ENCODE results near the gene HIGD1A. TPM values are rescaled to one million over a fixed set of nuclear protein-coding genes. Genes with fewer than 3 reads are reported as not detected.

The HIGD1A gene
- 16.7 TPM for total RNA-seq

DNA sequence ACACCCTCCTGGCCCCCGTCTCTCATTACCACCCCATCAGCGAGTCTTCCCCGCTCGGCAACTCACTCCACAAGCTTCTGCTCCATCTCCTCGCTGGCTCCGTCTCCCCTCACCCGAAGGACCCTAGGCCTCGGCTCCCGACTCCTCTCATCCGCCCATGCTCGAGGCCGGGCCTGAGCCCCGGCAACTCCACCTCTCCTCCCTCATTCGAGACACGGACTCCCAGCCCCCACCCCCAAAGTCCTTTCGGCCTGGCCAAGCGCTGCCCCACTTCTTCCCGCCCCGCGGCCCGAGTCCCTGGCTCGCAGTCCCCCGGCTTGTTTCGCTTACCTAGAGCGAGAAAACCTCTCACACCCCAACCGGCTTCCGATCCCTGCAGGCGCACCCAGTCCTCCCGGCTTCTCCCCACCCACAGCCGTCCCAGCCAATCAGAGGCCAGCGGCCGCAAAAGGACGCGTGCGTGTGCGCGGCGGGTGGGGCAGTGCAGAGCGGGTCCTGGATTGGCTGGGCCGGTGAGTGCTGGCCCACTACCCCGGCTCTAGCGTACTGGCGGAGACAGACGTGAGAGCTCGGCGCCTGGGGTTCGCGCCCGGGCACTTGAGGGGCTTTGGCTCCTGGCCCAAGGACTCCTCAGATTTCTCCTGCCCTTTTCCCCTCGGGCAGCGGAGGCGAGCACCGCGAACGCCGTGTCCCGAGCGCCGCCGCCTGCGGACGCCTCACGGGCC is at the start of gene HIGD1A:
TSS of gene HIGD1A (minus strand) at position 385 of the 725 bp plus-strand sequence. CDS start 10,237 bp downstream, outside the sequence.
- DNase-seq (ENCODE audit: low read depth in 2 of 3, low spot score in 2 of 3): peak; percentile 75 to 95 (median 93)

DNA sequence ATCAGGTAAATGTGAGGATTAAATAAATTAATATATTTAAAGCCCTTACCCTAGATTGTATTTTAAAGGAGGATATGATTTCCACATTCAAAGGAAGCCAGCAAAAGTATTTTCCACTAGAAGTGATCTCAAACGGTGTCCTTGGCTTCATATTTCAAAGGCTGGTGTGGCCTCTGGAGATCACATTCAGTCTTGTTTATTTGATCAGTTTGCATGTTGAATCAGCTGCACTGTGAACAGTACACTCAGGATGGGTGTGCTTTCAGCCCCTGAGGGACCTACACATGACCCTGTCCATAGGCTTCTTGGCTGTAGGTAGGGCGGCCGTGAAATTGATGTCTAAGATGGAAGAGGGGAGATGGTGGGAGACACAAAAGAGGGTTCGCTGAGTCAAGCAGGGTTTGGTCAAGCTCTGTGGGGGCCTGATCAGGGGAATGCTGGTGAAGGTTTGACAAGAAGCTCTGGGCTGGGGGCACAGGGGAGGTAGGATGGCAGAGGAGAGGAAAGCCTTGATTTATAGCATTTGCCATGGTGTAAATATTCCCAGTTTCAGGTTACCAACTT is 49.5 kb upstream of the HIGD1A start:
- no peak for DNase-seq (ENCODE audit: low read depth in 2 of 3, low spot score in 2 of 3)

DNA sequence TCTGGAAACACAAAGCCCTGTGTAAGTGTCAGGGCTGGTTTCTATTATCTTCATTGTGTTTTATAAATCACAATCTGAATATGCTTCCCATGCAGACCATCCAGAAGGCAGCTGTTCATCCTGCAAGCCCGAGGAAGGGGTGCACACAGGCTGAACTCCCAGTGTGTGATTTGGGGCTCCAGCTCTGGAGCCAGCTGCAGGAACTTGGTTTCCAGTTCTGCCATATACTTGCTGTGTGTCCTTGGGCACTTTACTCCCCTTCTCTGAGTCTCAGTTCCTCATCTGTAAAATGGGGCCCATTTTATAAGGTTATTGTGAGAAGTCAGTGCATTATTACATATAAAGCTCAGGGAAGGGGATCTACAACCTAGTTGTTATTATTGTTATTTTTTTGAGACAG is 48.8 kb upstream of the HIGD1A start:
- DNase-seq (ENCODE audit: low read depth in 2 of 3, low spot score in 2 of 3): no peak

DNA sequence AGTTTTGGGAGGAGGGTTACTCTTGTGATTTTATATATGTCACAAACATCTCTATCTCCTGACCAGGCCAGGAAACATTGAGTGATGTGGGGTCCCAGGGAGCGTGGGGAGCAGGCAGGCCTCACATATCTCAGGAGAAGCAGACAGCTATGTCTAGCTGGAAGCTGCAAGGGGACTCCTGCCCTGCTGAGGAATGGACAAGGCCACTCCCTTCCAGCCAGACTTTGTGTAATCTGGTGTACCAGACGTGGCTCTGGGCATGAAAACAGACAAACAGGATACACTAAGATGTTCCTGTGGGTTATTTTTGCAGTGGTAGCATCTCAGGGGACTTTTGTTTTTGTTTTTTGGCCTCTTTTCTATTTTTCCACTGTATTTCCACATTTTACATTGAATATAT is 48.2 kb upstream of the HIGD1A start:
- peak in 2 of 3 donors; percentile 15 to 38 for DNase-seq (ENCODE audit: low read depth in 2 of 3, low spot score in 2 of 3)

DNA sequence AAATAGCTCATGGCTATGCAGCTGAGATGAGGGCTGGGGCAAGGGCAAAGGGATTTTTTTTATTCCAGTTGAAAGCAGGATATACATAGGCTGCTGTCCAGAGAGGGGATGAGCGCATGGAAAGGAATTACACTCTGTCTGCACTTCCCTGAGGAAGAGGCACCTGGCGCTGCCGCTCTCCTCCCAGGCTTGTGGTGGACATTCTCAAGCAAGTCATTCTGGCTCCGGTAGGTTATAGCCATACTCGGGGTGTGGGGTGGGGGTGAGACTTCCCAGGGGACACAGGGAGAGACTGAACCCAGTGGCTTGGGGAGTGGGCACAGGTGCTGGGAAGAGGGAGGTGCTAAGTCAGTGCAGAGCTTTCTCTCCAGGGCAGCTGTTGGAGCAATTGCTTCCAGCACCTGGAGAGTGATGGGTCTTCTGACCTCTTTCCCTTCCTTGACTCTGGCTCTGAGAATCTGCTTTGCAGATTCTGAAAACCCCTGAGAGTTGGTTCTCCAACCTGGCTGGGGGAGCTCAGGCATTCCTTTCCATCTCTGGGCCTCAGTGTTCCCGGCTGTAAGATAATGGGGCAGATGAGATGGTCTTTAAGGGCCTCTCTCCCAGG is 47.0 kb upstream of the HIGD1A start:
- no peak for DNase-seq (ENCODE audit: low read depth in 2 of 3, low spot score in 2 of 3)

DNA sequence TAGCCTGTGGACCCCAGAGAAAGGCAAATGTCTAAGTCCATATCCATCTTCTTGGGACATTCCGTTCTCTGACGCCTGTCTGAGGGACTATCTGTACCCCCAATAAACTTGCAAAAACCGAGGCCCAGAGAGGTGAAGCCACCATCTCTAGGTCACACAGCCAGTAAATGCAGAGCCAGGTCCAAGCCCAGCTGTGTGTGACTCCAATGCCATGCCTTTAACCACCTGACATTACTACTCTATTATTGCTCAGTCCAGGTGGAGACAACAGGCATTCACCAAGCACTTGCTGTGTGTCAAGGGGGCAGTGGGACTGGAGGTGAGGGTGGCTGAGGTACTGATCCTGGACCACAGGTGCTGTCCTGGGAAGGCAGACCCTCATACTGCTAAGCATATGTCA is 46.0 kb upstream of the HIGD1A start:
- DNase-seq (ENCODE audit: low read depth in 2 of 3, low spot score in 2 of 3): no peak

DNA sequence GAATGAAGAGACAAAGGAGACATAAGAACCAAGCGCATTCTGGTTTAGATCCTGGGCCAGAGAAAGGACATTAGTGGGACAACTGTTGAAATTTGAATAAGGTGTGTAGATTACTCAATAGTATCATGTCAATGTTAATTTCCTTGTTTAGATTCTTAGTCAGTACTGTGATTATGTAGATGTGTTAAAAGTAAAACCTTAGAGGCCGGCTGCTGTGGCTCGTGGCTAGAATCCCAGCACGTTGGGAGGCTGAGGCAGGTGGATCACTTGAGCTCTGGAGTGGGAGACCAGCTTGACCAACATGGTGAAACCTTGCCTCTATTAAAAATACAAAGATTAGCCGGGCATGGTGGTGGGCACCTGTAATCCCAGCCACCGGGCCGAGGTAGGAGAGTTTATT is 44.7 kb upstream of the HIGD1A start:
- no peak for DNase-seq (ENCODE audit: low read depth in 2 of 3, low spot score in 2 of 3)

DNA sequence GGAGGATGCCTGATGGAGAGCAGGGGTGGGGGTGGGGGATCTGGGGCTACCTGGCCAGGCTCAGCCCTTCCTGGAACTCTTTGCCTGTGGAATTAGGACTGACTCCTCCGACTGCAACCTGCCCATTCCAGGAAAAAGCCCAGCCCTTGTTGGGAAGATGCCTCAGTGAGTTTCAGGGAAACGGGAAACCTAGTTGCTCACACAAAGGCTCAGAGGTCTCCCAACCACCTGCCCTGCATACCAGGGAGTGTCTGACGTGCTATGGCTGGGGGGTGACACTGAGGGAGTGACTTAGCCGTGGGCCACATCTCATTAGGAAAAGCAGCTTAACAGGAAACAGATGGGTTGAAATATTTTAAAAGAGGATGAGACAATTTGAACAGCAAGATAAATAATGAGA is 43.4 kb upstream of the HIGD1A start:
- peak in 2 of 3 donors; percentile 13 to 67 for DNase-seq (ENCODE audit: low read depth in 2 of 3, low spot score in 2 of 3)

DNA sequence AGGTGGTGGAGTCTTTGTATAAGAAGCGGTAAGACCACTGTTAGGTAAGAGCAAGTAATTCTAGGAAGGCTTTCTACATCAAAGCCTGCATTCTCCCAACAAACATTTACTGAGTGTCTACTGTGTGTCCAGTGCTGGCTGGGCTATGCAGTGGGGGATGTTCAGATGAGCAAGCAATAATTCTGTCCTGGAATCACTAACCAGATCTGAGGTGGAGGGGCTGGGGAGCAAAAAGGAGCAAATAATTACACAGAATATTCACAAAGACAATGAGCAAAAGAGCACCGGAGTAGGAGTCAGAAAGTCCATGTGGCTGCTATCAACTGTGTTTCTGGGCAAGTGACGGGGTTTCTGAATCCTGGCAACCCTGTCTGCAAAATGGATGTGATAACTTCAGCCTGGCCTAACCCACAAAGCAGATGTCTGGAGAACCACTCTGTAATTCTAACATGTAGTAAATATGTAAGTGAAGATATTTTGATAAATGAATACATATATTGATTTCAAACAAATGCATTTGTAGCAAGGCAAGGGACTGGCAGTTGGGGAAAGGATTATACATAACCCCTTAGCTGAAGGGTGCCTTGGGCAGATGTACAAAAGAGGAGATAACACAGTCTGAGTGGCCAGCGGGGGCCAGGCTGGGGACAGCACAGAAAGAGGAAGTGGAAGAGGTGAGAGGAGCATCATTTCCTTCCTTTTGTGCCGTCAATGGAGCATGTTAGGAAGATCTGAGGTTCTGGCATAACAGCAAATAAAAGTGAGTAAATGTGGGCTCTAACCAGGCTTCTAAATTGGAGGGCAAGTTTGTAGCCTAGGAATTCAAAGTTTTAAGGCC is 42.6 kb upstream of the HIGD1A start:
- peak in 2 of 3 donors; percentile 23 to 63 for DNase-seq (ENCODE audit: low read depth in 2 of 3, low spot score in 2 of 3)

DNA sequence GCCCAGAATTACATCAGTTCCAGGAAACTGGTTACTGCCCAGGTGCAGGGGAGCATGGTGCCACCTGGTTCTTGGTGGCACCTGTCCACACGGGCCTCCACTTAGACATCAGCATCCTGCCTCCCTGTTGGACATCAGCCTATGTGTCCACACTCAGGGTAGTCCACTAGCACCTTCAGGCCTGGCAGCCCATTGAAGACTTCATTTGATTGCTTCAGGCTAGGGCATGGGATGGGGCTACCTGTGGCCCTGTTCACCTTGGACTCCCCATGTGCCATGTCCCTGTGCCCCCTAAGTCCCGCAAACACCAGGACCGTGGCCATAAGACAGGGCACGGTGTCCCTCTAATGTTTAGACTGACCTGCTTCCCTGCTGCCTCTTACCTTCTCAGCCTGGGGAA is 40.5 kb upstream of the HIGD1A start:
- DNase-seq (ENCODE audit: low read depth in 2 of 3, low spot score in 2 of 3): no peak

DNA sequence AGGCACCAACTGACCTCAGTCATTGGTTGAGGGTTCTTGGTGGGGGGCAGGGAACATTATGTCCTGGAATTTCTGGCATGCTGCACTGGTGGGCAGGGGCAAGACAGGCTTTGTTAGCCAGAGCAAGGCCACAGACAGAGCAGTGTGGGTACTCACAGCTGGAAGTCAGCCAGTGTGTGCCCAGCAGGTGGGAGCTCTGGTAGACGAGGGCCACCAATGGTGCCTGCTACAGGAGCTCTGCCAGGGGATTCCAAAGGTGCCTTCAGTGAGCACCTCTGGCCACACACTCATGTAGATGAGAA is 40.1 kb upstream of the HIGD1A start:
- DNase-seq (ENCODE audit: low read depth in 2 of 3, low spot score in 2 of 3): no peak

DNA sequence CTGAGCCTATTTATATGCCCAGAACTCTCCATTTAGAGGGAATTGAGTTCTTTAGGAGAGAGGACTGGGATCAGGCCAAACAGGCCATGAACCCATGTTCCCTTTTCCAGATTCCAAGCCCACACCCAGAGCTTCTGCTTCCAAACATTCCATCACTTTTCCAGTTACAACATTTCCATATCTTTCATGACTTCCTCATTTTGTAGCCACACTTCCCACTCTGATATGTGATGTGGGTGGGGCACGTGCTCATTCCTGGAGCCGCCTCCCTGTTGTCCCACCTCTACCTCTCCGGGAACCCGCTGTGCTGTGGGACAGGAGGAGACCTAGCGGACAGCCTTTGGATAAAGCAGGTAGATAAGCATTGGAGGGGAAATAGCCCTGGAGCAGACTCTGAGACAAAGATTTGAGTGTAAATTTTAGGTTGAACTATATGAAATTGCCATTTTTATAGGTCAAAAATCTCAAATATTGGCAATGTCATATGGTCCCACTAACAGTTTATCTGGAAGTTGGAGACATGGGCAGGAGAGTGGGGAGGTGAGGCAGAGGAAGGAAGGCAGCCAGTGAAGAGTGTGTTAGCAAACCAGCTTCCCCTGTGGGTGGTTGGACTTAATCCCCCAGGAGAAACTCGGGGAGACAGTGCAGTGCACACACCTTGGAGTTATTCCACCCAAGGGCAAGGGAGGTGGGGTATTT is 39.6 kb upstream of the HIGD1A start:
- no peak for DNase-seq (ENCODE audit: low read depth in 2 of 3, low spot score in 2 of 3)

DNA sequence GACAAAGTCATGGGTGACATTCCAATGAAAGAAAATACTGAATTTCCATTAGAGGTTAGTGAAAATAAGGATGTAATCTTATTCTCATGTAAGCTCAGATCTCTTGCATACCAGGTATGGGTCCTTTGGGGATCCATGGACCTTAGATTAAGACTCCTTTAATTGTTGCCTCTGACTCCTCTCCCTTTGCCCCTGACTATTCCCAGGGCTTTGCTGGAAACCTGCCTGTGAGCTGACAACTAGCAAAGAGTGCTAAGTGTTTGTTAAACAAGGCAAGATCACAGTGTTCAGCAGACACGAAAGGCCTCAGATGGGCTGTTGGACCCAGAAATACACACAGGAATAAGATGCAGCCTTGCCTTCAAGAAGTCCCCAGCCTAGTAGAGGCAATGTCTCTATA is 37.0 kb upstream of the HIGD1A start:
- DNase-seq (ENCODE audit: low read depth in 2 of 3, low spot score in 2 of 3): no peak

DNA sequence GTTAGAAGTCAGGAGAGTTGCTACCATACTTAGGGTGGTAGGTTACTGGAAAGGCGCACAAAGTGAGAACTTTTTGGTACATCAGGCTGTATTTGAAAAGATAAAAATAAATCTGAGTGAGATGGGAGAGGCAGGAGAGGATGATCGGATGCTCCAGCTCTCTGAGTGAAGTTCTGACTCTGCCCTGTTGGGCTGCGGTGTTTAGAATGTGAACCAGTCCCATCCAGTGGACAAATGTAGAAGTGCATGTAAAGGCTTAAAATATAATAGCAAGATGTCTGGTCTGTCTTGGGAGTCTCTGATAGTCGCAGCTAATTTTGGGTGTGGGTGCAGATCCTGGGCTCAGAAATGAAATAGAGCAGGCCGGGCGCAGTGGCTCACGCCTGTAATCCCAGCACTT is 35.3 kb upstream of the HIGD1A start:
- DNase-seq (ENCODE audit: low read depth in 2 of 3, low spot score in 2 of 3): peak; percentile 11 to 75 (median 56)

DNA sequence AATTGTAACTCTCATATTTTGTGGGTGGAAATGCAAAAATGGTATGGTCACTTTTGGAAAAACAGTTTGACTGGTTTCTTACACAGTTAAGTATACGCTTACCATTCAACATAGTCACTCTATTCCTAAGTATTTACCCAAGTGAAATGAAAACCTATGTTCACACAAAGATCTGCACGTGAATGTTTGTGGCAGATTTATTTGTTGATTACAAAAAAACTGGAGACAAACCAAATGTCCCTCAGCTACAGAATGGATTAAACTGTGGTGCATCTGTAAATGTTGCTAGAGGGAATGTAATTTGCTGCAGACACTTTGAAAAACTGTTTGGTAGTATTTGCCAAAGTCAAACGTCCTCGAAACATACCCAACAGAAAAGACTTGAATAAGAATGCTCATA is 34.3 kb upstream of the HIGD1A start:
- DNase-seq (ENCODE audit: low read depth in 2 of 3, low spot score in 2 of 3): no peak

DNA sequence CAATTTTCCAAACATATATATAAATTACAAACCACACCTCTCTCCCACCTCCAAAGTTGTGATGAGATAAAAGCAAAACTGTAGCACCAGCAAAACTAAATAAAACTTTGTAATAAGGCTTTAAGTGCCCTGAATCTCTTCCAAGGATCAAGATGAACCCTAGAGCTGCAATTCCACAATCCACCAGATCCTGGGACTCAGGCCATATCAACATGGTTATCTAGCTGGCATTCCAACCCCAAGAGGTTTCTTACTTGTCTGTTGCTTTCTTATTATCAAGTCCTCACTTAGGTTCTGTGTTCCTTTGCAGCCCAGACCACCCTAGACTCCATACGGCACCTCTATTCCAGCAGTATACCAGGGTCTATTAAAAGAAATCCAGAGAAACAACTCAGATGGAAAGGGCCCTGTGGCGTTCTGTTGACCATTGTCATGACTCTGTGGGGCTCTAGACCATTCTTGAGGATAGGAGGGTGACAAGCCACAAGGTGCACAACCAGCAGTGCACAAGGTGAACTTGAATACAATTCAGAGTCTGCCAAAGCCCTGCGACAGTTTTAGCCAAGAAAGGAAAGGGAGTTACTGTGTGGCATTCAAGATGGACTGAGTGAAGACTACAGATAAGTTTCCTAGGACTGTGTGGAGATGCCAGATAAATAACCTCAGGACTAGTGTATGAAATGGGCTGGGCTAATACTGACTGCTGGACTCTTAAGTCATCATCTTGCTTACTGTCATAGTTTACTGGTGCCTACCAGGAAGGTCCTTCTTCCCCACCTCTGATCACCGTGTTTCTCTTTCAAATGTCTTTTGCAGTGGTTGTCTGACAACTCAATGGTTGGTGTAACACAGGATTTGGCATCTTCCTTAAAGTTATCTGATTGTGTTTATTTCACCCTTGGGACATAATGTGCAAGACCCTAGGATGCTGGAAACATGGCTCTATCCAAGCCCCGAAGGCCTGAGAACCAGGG is 32.1 kb upstream of the HIGD1A start:
- DNase-seq (ENCODE audit: low read depth in 2 of 3, low spot score in 2 of 3): peak in 2 of 3 donors; percentile 22 to 39

DNA sequence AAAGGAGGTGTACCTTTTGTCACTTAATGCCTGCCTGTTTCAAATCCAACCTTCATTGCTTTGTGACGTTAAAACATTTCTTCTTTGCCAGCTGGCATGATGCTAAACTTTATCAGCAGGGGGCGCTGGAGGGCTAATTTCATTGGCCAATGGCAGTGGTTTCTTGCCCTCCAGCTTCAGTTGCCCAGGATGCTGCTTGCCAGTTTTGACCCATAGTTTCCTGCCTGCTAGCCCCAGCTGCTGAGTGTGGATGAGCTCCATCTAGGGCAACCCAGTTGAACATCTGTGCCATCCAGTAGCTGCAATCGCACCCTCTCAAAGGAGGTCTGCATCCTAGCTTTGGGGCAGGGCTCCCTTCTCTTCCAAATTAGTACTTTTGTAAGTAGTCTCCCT is 27.0 kb upstream of the HIGD1A start:
- peak; percentile 46 to 91 (median 78) for DNase-seq (ENCODE audit: low read depth in 2 of 3, low spot score in 2 of 3)

DNA sequence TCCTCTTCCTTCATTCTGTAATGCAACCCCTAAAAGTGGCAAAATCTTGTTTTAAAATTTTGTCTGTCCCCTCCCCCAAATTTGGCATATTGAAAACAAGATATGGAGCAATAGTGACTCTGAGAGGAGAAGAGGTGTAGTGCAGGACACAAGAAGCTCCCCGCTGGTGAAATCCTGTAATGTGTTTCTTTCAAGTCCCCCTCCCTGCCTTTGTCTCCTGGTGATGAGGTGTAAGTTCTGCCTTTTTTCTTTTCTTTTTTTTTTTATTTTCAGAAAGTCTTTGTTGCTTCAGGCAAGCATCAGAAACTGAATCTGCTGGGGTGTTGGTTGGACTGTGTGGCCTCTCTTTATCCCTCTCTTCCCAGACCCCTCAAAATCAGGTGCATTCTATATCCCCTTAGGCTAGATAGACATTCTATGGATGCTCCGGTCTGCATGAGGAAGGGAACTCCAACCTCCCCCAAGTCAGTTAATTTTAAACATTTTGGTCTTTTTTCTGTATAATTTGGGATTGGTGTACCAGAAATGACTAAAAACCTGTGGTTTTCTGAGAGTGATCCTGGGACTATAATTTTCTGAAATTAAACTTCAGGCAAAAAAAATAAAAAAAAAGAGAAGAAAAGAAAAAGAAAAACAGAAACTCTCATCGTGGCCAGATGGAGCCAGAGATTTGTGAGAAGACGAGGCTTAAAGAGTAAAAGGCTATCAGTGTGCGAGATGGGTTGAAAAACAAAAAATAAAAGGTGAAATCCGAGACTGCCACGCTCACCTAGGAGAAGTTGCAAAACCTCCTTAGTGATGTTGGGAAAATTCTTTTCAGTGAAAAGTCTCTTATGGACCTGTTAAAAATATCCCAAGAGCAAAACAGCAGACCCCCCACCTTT is 26.4 kb upstream of the HIGD1A start:
- peak in 2 of 3 donors; percentile 66 to 87 for DNase-seq (ENCODE audit: low read depth in 2 of 3, low spot score in 2 of 3)

Data from hematopoietic multipotent progenitor cell (in vitro differentiated cells).